K562 (cell line): Measurements from ENCODE around the gene WDR45B. TPM values are rescaled to one million over a fixed set of nuclear protein-coding genes. Genes with fewer than 3 reads are reported as not detected.

Source experiments
- ATAC-seq: fragments of 200-7000 bp; cut with Tn5 transposase; 3 replicates; pipeline ENCODE4 v1.9.1; 2020; ENCODE audit warnings: moderate library complexity
- BruUV-seq: library from RNA; stranded (reverse); fragments of 400-500 nt; replicated peaks from 2 replicates; lab custom pipeline; 2021; lab: Mats Ljungman, UMichigan
- CTCF ChIA-PET: fragments of 300-600 bp; formaldehyde crosslinking; extraction: SDS; loops from one replicate; lab custom pipeline; 2021; ENCODE audit warnings: low intra/inter-chr PET ratio; lab: Yijun Ruan, JAX
- POLR2A ChIA-PET: fragments of 300-600, 350-650 bp; sonication (Branson Sonifier 250); formaldehyde crosslinking; extraction: SDS; loops from one replicate; lab custom pipeline; 2021; ENCODE audit warnings: antibody characterized with exemption, inconsistent platforms; lab: Yijun Ruan, JAX
- DNase-seq, 4 experiments: peaks; one replicate each; pipeline versions ENCODE4 v3.0.0 to v3.0.0-alpha.2; 2011 to 2018; ENCODE audit warnings: low spot score in 3 of 4, mixed read lengths in 3 of 4; ENCODE audit errors: extremely low read depth in 1 of 4
- FAIRE-seq: peaks from 2 replicates; lab custom pipeline; 2011; peaks lifted over from hg19 to GRCh38; lab: Jason Lieb, UNC
- H2AFZ ChIP-seq: 2 replicates; pipeline ENCODE4 v1.6.0; 2011; ENCODE audit warnings: low read depth, low read length, control low read depth, inconsistent platforms
- H3K27ac ChIP-seq: fragments of 200-600 bp; 3 replicates; pipeline ENCODE4 v1.8.0; 2011; ENCODE audit warnings: low read depth, mild to moderate bottlenecking, control low read depth, inconsistent platforms, low read length, moderate library complexity, mixed read lengths; ENCODE audit errors: extremely low read depth
- H3K27me3 ChIP-seq, 2 experiments: fragments of 300-600 bp in 1 of 2; 2 replicates in 1 of 2; 3 replicates in 1 of 2; pipeline versions ENCODE4 v1.6.0 to v1.8.0; 2011; ENCODE audit warnings: inconsistent platforms in 2 of 2, low read length in 2 of 2, mild to moderate bottlenecking in 1 of 2, mixed read lengths in 1 of 2, moderate library complexity in 1 of 2; ENCODE audit not compliant: control insufficient read depth in 2 of 2, insufficient read depth in 2 of 2
- H3K36me3 ChIP-seq: fragments of 300-600 bp; 3 replicates; pipeline ENCODE4 v1.8.0; 2011; ENCODE audit warnings: mild to moderate bottlenecking, low read length, inconsistent platforms; ENCODE audit not compliant: control insufficient read depth, insufficient read depth
- H3K4me1 ChIP-seq, 2 experiments: fragments of 200-600 bp in 1 of 2; replicated peaks in 1 of 2; 2 replicates in 1 of 2; 3 replicates in 1 of 2; pipeline versions ENCODE4 v1.5.1 to v1.8.0; 2011; ENCODE audit warnings: inconsistent platforms in 2 of 2, low read length in 2 of 2, mild to moderate bottlenecking in 1 of 2, mixed read lengths in 1 of 2, moderate library complexity in 1 of 2; ENCODE audit not compliant: control insufficient read depth in 2 of 2, insufficient read depth in 2 of 2
- H3K4me2 ChIP-seq: 2 replicates; pipeline ENCODE4 v1.6.1; 2011; ENCODE audit warnings: low read length, control low read depth, inconsistent platforms, mixed read lengths; ENCODE audit not compliant: insufficient read depth
- H3K4me3 ChIP-seq: fragments of 200-600 bp; sonication (generic), shearing (Covaris generic); 2 replicates; pipeline ENCODE4 v1.5.1; 2016; ENCODE audit warnings: control low read depth, inconsistent platforms
- H3K79me2 ChIP-seq: fragments of 200-600 bp; 3 replicates; pipeline ENCODE4 v1.8.0; 2011; ENCODE audit warnings: low read length, inconsistent platforms; ENCODE audit not compliant: control insufficient read depth, insufficient read depth
- H3K9ac ChIP-seq, 2 experiments: 2 replicates each; pipeline versions ENCODE4 v1.6.0 to v1.6.1; 2011; ENCODE audit warnings: low read depth in 2 of 2, low read length in 2 of 2, control low read depth in 1 of 2, inconsistent platforms in 1 of 2, mild to moderate bottlenecking in 1 of 2, mixed read lengths in 1 of 2; ENCODE audit not compliant: insufficient read depth in 1 of 2
- H3K9me1 ChIP-seq: one replicate; pipeline ENCODE4 v1.6.0; 2011; ENCODE audit warnings: inconsistent platforms, mild to moderate bottlenecking, low read length, moderate library complexity; ENCODE audit not compliant: control insufficient read depth, insufficient read depth
- H3K9me3 ChIP-seq: replicated peaks from 2 replicates; pipeline ENCODE4 v1.5.1; 2011; ENCODE audit warnings: low read depth, low read length, inconsistent platforms; ENCODE audit not compliant: control insufficient read depth, insufficient read depth
- H4K20me1 ChIP-seq: replicated peaks from 2 replicates; pipeline ENCODE4 v1.6.1; 2011; ENCODE audit warnings: low read length, inconsistent platforms, mixed read lengths; ENCODE audit not compliant: control insufficient read depth, insufficient read depth
- ATF3 ChIP-seq, 2 experiments: fragments of 450-650 bp in 1 of 2; sonication (generic) in 1 of 2; formaldehyde crosslinking in 1 of 2; IDR thresholded peaks in 1 of 2; conservative IDR thresholded peaks in 1 of 2; 2 replicates each; pipeline versions ENCODE4 v1.6.1 to v1.8.1; 2016 to 2023; ENCODE audit warnings: mild to moderate bottlenecking in 2 of 2, moderate library complexity in 2 of 2, inconsistent platforms in 1 of 2, missing genetic modification reagents in 1 of 2
- L3MBTL2 ChIP-seq: fragments of 450-650 bp; IDR thresholded peaks from 2 replicates; pipeline ENCODE4 v1.6.1; 2016; ENCODE audit warnings: mild to moderate bottlenecking, moderate library complexity
- MAX ChIP-seq: sonication (generic); formaldehyde crosslinking; IDR thresholded peaks from 2 replicates; pipeline ENCODE4 v1.9.0; 2022; ENCODE audit warnings: mild to moderate bottlenecking, missing genetic modification reagents
- MGA ChIP-seq: fragments of 450-650 bp; IDR thresholded peaks from 2 replicates; pipeline ENCODE4 v1.6.1; 2016; ENCODE audit warnings: mild to moderate bottlenecking, moderate library complexity
- POLR2G ChIP-seq: fragments of 200-400 bp; formaldehyde crosslinking; IDR thresholded peaks from 2 replicates; pipeline ENCODE4 v1.6.1; 2017; ENCODE audit warnings: low read depth, mild to moderate bottlenecking, antibody characterized with exemption, low read length, moderate library complexity
- PRPF4 ChIP-seq: fragments of 200-400 bp; formaldehyde crosslinking; IDR thresholded peaks from one replicate; pipeline ENCODE4 v1.6.1; 2017; ENCODE audit warnings: low read length, low read depth, mild to moderate bottlenecking; ENCODE audit not compliant: insufficient read depth, poor library complexity, severe bottlenecking
- SMARCC2 ChIP-seq: fragments of 450-650 bp; IDR thresholded peaks from 2 replicates; pipeline ENCODE4 v1.6.1; 2017; ENCODE audit warnings: antibody characterized with exemption, moderate library complexity, mild to moderate bottlenecking, low read depth
- WGBS: fragments of 100-300 bp; shearing (Covaris generic); methylation state at CpG from one replicate; pipeline ENCODE4 v1.1.6; 2016; ENCODE audit warnings: low coverage, mixed read lengths; ENCODE audit not compliant: insufficient coverage; ENCODE audit errors: missing lambda C conversion rate; 5-methylcytosine and 5-hydroxymethylcytosine counted together
- in situ Hi-C: fragments of 300-500 bp; cut with MboI; formaldehyde crosslinking; loops from 4 replicates; pipeline ENCODE4 v1.15.0; 2018; ENCODE audit warnings: inconsistent platforms, mixed read lengths
- intact Hi-C: fragments of 100-400 bp; cut with micrococcal nuclease; formaldehyde crosslinking; loops from 2 replicates; pipeline ENCODE4 v1.14.2; 2022
- polyA plus RNA-seq, 8 experiments: library from polyadenylated mRNA; depleted of rRNA in 4 of 8; stranded (reverse) in 5 of 8; unstranded in 3 of 8; fragments of >200 nt; fragmentation: Nextera tagmentation in 2 of 8; fragmentation: Illumina TruSeq in 1 of 8; extraction: Ambion mirVana in 2 of 8; extraction: Trizol in 1 of 8; gene quantifications; 2 replicates each; pipeline versions ENCODE4 v1.2.1 to v1.2.3, GENCODE V29; 2011 to 2014; ENCODE audit warnings: inconsistent platforms in 1 of 8, missing spikeins in 1 of 8
- total RNA-seq, 7 experiments: library from RNA; depleted of rRNA in 6 of 7; stranded (reverse); fragments of >200 nt in 6 of 7; fragmentation: Illumina TruSeq in 2 of 7; extraction: Trizol in 2 of 7; gene quantifications; 2 replicates each; pipeline versions ENCODE4 v1.2.1 to v1.2.3, GENCODE V29; 2011 to 2021; ENCODE audit warnings: low replicate concordance in 1 of 7

Gene WDR45B
- total and polyA plus RNA-seq, 9 of the 15 experiments (the other 6 are each of a cell fraction or from before 2014, with no cell fraction given), result 0.72 to 74.4 (median 35.9) TPM

GRCh38 chr17:82587234-82588086 is 60.8 kb downstream of the WDR45B start:
- in situ Hi-C loops (no loop called here), intact Hi-C loops (no loop called here)
- WGBS, result 88% methylated on average over 43 of the region's 47 CpGs
- H3K9me1 ChIP-seq, result peaks cover 2% of the 10 kb centered on the region
- DNase-seq (no peak), FAIRE-seq (no peak), ATAC-seq (peak; percentile 19; the same call in 2 of the 3 replicates)
- ChIA-PET CTCF (no interaction called here), POLR2A (no interaction called here)
- H3K27ac ChIP-seq, result no peak overlapping the region
- peaks cover 11% of the 10 kb centered on the region for H3K79me2 ChIP-seq
- H3K4me1 ChIP-seq, result peaks cover 0 to 26% of the 10 kb centered on the region in 2 experiments; a peak in 2 of 5 replicates
- no peak overlapping the region for H2AFZ ChIP-seq
- no peaks in the 10 kb centered on the region for H3K9me3 ChIP-seq
- H4K20me1 ChIP-seq, result no peaks in the 10 kb centered on the region
- H3K4me3 ChIP-seq, result no peak overlapping the region
- no peak overlapping the region for H3K9ac ChIP-seq
- no TSS peak for BruUV-seq
- H3K27me3 ChIP-seq, result no peaks in the 10 kb centered on the region
- peaks cover 89% of the 10 kb centered on the region for H3K36me3 ChIP-seq
- no peak overlapping the region for H3K4me2 ChIP-seq
- TF ChIP-seq ATF3 (IDR thresholded peaks at IDR 0.05) (peak; percentile 31; the same call in 1 of the 2 replicates), ATF3 (CRISPR knock-in tag; conservative IDR thresholded peaks at IDR 0.05) (no peak), PRPF4 (no peak), POLR2G (0 out of 2 replicates have a peak, but pooled peaks have one; percentile 32), L3MBTL2 (peak; percentile 59), MAX (peak; percentile 63), MGA (peak; percentile 53; the same call in 1 of the 2 replicates), SMARCC2 (no peak)
